ENCODE data around the gene KRTAP6-1.

DNA sequence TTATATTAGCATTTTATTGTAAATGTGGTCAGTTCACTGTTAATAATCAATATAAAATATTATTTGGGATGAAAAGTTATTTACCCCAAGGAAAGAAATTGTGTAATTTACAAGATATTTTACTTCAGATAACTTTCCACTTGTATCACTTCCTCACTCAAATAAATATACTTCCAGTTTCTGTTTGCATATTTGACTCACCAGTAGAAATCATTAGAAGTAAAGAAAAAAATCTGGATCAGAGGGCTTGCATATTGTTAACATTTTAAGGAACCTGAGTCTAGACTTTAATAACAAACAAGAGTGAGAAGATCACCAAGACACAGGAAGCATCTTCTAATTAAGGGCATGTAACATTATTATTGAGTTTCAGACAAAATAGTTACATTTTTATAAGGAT lies 6.3 kb upstream of the KRTAP6-1 start:
- no peak for TF ChIP-seq EZH2phosphoT487 (IDR thresholded peaks at IDR 0.05; ENCODE audit: borderline replicate concordance)
- TF ChIP-seq, protein P1, sequence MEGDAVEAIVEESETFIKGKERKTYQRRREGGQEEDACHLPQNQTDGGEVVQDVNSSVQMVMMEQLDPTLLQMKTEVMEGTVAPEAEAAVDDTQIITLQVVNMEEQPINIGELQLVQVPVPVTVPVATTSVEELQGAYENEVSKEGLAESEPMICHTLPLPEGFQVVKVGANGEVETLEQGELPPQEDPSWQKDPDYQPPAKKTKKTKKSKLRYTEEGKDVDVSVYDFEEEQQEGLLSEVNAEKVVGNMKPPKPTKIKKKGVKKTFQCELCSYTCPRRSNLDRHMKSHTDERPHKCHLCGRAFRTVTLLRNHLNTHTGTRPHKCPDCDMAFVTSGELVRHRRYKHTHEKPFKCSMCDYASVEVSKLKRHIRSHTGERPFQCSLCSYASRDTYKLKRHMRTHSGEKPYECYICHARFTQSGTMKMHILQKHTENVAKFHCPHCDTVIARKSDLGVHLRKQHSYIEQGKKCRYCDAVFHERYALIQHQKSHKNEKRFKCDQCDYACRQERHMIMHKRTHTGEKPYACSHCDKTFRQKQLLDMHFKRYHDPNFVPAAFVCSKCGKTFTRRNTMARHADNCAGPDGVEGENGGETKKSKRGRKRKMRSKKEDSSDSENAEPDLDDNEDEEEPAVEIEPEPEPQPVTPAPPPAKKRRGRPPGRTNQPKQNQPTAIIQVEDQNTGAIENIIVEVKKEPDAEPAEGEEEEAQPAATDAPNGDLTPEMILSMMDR (conservative IDR thresholded peaks at IDR 0.05; ENCODE audit: low read length), result no peak

Data from Loucy (cell line).